ENCODE data around the gene C8A.
A peak's percentile ranks its signal among the peaks of the same experiment; 100 is the strongest.

Gene C8A

DNA sequence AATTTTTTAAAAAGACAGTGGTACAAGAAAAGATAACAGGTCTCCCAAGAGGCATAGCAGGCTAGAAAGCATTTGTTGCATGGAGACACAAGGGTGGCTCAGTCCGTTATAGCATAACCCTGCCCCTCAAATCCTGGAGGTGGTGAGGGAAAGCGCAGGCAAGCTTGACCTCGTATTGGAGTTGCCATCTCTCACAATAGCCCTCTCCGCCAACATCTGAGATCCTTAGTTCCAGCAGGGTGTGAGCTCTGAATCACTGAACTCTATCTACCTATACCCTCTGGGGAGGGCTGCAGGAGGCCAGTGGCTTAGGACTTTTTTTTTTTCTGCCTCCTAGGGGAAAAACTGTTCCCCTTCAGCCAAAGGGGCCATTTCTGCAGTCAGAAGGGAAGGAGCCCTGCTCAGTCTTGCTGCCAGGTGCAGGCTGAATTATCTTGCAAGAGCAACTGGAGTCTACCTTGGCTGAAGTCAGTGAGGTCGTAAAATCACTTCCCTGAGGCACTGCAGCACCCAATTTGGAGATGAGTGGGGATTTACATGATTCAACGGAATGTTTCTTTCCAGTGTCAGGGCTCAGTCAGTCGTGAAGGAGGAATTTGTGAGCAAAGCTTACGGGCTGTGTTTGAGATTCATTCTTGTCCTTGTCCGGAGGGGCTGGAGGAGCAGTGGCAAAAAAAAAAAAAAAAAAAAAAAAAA lies 17.2 kb upstream of the C8A start:
- DNase-seq (ENCODE audit: low spot score) = no peak

DNA sequence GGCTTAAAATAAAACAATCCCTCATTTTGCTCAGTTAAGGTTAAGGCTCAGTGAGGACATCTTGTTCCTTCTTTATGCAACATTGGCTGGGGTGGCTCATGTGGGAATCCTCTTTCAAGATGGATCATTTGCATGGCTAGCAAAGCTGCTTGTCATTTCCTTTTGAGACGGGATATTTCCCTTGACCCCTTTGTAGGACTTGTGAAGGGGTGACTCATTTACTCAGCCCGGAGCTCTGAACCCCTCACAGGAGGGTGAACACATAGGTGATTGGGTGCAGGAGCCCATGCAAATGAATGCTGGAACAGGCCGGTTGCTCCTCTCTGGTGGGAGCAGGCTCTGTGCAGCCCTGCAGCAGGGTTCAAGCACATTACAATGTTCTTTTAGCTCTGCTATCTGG lies 15.8 kb upstream of the C8A start:
- no peak for DNase-seq (ENCODE audit: low spot score)

- DNase-seq (ENCODE audit: low spot score) = no peak
Observed at GRCh38 chr1:56843544-56843943, 11.1 kb upstream of the C8A start.

- no peak for DNase-seq (ENCODE audit: low spot score)
Observed at GRCh38 chr1:56844545-56845136, 10.0 kb upstream of the C8A start.

DNA sequence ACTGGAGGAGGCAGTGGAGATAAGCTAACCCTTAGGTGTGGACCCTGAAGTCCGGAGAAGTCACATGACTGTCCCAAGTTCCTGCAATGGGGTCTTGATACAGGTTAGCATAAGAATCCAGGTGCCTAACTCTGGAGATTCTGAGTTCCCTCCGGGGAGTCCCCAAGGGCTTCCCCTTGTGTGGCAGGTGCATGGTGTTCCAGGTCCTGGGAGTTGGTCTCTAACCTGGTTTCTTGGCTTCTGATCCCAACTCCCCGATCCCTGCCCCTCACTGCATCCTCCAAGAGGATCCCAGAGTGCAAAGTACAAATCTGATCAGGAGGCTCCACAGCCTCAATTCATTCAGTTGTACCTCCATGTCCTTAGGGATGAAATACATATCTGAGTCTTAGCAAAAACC lies 9.3 kb upstream of the C8A start:
- no peak for DNase-seq (ENCODE audit: low spot score)

DNA sequence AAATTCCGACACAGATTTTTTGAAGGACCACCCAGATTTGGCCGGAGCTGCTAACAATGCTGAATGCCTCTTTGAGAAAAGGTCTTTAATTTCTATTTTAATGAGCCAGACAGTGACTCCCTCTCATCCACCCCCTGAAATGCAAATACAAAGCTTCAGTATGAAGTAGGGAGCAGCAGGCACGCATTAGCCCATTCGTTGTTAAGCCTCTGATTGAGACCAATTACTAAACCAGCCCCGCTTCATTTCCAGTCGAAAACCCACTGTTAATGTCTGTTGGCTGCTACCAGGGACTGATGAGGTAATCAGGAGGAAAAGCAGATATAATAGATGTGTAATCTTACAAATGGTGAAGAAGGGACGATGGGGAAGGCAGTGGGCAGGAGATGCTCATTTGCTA lies 4.8 kb upstream of the C8A start:
- no peak for DNase-seq (ENCODE audit: low spot score)

GRCh38 chr1:56850411-56850810 lies 4.2 kb upstream of the C8A start:
- DNase-seq (ENCODE audit: low spot score) = no peak

DNA sequence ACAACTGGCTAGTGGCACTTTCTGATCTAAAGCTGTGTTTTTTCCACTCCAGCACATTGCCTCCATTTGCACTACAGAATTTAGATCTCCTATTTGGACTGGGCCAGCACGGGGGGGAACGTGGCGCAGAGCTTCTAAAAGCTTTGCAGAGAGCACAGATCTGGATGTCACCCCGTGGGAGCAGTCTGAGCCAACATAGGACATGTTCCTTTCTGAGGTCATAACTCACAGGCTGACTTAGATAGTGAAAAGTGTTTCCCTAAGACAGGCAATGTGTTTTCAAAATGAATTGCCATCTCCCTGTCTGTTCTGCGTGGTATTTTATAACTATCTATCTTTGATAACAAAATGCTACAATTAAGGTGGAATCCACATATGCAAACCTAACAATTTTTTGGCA lies 3.7 kb upstream of the C8A start:
- DNase-seq (ENCODE audit: low spot score) = no peak

DNA sequence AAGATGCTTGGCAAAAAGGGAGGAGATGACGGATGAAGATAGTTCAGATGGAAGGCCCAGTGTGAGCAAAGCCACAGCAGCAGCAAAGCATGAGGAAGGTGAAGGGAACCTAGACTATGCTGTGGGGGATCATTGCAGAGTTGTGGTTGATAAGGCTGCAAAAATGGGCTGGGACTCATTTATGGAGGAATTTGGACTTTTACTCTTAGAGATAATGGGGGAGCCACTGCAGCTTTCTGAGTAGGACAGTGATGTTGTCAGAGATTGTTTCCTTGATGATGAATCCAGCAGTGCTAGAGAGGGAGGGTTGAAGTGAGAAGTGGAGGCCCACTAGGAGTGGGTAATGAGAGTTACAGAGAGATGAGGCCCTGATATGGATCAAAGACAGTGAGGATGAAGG lies 2.1 kb upstream of the C8A start:
- no peak for DNase-seq (ENCODE audit: low spot score)

- no peak for DNase-seq (ENCODE audit: low spot score)
Observed at GRCh38 chr1:56855190-56855589, 593 bp downstream of the C8A start.

DNA sequence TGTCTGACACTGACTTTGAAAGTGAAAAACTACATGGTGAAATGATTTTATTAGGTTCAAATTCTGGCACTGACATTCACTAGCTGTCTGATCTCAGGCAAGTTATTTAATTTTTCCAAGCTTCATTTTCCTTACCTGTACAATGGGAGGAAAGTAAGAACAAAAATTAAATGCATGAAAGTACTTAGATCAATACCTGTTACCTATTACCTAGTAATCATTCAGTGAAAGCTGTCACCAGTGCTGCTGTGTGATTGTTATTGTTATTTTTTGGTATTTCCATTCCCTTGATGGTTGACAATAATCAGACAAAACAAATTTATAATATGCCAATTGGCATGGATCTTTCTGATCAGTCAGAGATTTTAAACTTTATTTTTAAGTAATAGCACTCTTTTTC lies 1.6 kb downstream of the C8A start:
- no peak for DNase-seq (ENCODE audit: low spot score)

- no peak for DNase-seq (ENCODE audit: low spot score)
Observed at GRCh38 chr1:56859287-56859686, 4.7 kb downstream of the C8A start.

- no peak for DNase-seq (ENCODE audit: low spot score)
Observed at GRCh38 chr1:56863265-56863992, 8.8 kb downstream of the C8A start.

DNA sequence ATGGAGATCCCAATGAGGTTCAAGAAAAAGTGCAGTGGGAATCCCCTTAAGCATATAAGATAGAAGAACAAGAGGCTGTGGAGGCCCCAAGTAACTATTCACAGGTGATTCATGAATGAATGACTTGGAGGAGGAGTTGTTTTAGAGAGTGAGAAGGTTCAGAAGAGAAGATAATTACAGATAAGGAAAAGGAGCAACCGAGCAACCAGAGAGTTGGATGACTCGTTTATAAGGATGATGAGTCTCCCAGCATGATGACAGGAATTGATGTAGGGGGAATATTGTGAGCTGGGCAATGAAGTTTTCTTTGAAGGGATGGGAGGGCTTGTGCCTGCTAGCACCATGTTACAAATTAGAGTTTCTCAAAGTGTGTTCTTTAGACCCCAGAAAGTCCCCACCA lies 9.8 kb downstream of the C8A start:
- DNase-seq (ENCODE audit: low spot score) = peak; percentile 6

DNA sequence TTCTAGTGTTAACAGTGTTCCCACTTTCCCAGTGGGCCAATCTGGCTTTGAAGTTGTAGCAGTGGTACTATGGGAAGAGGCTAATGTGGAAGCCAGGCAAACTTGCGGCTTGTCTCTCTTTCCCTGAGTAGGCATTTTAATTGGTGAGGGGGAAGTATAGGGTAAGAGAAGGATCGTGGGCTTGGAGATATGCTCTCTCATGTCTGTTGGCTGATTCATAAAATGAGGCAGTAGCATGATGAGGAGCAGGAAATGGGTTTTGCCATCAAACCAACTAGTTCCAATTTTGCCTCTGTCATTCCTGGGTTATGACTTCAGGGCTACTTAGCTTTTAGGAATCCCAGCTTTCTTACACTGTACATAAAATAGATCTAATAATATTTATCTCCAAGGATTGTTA lies 12.1 kb downstream of the C8A start:
- DNase-seq (ENCODE audit: low spot score) = peak; percentile 85

- no peak for DNase-seq (ENCODE audit: low spot score)
Observed at GRCh38 chr1:56867491-56867890, 12.9 kb downstream of the C8A start.

GRCh38 chr1:56868761-56869160 lies 14.2 kb downstream of the C8A start:
- DNase-seq (ENCODE audit: low spot score) = peak; percentile 30

- DNase-seq (ENCODE audit: low spot score) = peak; percentile 8
Observed at GRCh38 chr1:56872597-56872996, 18.0 kb downstream of the C8A start.

DNA sequence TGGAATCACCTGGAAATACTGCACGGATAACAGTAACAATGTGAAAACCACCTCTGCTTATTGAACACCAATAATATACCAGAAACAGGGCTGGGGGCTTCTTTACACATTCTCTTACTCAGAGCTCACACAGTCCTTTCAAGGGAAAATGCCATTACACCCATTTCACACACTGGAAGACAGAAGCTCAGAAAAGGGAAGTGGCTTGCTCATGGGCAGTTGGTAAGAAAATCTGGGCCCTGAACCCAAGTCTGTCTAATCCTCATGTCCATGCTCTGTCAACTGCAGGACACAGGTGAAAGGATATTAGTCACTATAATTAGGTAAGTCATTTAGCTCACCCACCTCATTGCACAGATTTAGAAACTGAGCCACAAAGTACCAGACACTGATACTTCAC lies 18.6 kb downstream of the C8A start:
- DNase-seq (ENCODE audit: low spot score) = no peak

- DNase-seq (ENCODE audit: low spot score) = no peak
Observed at GRCh38 chr1:56874689-56875088, 20.1 kb downstream of the C8A start.

- DNase-seq (ENCODE audit: low spot score) = peak; percentile 21
Observed at GRCh38 chr1:56877973-56878372, 23.4 kb downstream of the C8A start.

DNA sequence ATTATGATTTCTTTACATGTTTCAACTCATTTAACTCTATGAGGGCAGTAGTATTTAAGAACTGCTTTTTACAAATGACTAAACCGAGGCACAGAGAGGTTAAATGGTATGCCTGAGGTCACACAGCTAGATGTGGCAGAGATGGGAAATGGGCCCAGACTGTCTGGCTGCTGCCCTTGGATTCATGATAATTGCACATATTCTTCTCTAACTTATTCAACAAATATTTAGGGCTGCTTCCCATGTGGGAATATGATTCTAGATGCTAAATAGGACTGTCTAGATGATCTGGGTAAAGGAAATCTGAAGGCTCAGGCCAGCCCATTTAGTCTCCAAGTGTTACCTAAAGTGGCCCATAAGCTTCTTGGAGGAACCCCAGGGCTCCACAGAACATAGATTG lies 26.2 kb downstream of the C8A start:
- no peak for DNase-seq (ENCODE audit: low spot score)

GRCh38 chr1:56881417-56881816 lies 26.8 kb downstream of the C8A start:
- DNase-seq (ENCODE audit: low spot score) = no peak

DNA sequence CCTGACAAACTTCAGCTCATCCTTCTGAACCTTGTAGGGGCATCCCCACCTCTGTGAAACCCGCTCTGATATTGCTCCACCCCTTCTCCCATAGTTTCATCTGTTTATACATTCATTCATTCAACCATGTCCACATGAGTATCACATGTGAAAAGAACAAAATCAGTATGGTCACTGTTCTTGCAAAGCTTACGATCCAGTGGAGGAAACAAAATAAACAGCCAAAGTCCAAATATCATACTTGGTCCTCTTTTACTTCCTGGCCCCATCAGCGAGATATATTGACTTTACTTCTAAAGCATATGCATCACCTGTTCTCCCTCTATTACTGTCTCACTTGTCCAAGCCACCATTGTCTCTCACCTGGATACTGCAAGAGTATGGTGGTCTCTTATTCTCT lies 35.6 kb downstream of the C8A start:
- no peak for DNase-seq (ENCODE audit: low spot score)

All from AG08395 (cell line).